Natural killer cell (primary cell): Measurements from ENCODE around the gene RGS18. TPM values are rescaled to one million over a fixed set of nuclear protein-coding genes. Genes with fewer than 3 reads are reported as not detected.

Source experiments
- ATAC-seq, 3 donors: fragments of 150-1000 bp in 2 of 3; fragments of 200-7000 bp in 1 of 3; cut with Tn5 transposase; 1 replicate in 1 of 3; 2 replicates in 2 of 3; pipeline ENCODE4 v1.10.0; 2021; ENCODE audit warnings: mild to moderate bottlenecking in 2 of 3, moderate library complexity in 2 of 3
- DNase-seq, 2 donors: peaks; one replicate each; pipeline versions ENCODE4 v3.0.0 to v3.0.0-alpha.2; 2013 to 2021; ENCODE audit warnings: mixed read lengths in 1 of 2
- H3K27ac ChIP-seq: one replicate; pipeline ENCODE4 v1.5.1; 2013; ENCODE audit warnings: mild to moderate bottlenecking, low read length
- H3K27me3 ChIP-seq: one replicate; pipeline ENCODE4 v1.6.1; 2013; ENCODE audit warnings: low read length; ENCODE audit not compliant: control insufficient read depth, insufficient read depth
- H3K36me3 ChIP-seq: one replicate; pipeline ENCODE4 v1.6.1; 2013; ENCODE audit warnings: low read length; ENCODE audit not compliant: control insufficient read depth, insufficient read depth
- H3K4me1 ChIP-seq: one replicate; pipeline ENCODE4 v1.6.1; 2013; ENCODE audit warnings: low read length; ENCODE audit not compliant: control insufficient read depth, insufficient read depth
- H3K4me3 ChIP-seq: one replicate; pipeline ENCODE4 v1.5.1; 2013; ENCODE audit warnings: low read length
- H3K9me3 ChIP-seq: one replicate; pipeline ENCODE4 v1.6.1; 2013; ENCODE audit warnings: low read length; ENCODE audit not compliant: control insufficient read depth, insufficient read depth
- H3K27ac Mint-ChIP-seq, 2 donors: one replicate each; pipeline ENCODE4 v1.8.0; 2022; ENCODE audit warnings: mild to moderate bottlenecking in 2 of 2, mixed read lengths in 2 of 2, moderate library complexity in 1 of 2
- H3K27me3 Mint-ChIP-seq, 2 donors: one replicate each; pipeline ENCODE4 v1.8.0; 2022; ENCODE audit warnings: low read depth in 2 of 2, mixed read lengths in 2 of 2
- H3K36me3 Mint-ChIP-seq: one replicate; pipeline ENCODE4 v1.8.0; 2022; ENCODE audit warnings: mixed read lengths
- H3K4me1 Mint-ChIP-seq, 2 donors: one replicate each; pipeline ENCODE4 v1.8.0; 2022; ENCODE audit warnings: mixed read lengths in 2 of 2
- H3K4me3 Mint-ChIP-seq: one replicate; pipeline ENCODE4 v1.8.0; 2022; ENCODE audit warnings: mild to moderate bottlenecking, moderate library complexity, mixed read lengths
- H3K9me3 Mint-ChIP-seq, 2 donors: one replicate each; pipeline ENCODE4 v1.8.0; 2022; ENCODE audit warnings: mixed read lengths in 2 of 2
- WGBS: methylation state at CpG from one replicate; pipeline ENCODE4 v1.1.7; 2013; ENCODE audit warnings: missing lambda C conversion rate; ENCODE audit not compliant: insufficient coverage; 5-methylcytosine and 5-hydroxymethylcytosine counted together
- intact Hi-C: fragments of 100-400 bp; cut with micrococcal nuclease; formaldehyde crosslinking; loops from one replicate; pipeline ENCODE4 v1.14.2; 2022
- total RNA-seq, 4 donors: library from RNA; stranded (reverse); fragments of 120-200 nt in 1 of 4; gene quantifications; one replicate each; pipeline versions ENCODE4 v1.2.3 to v1.2.4, GENCODE V29; 2013 to 2022
- TF ChIP-seq, protein P1 (sequence below): fragments of 200-600 bp; IDR thresholded peaks from one replicate; pipeline ENCODE4 v1.8.0; 2022; ENCODE audit warnings: antibody characterized with exemption

RGS18 gene
- total RNA-seq, 3 donors from 2014 or later (not counting 1 experiment from before 2014, with no cell fraction given) = 4.5 to 21.9 (median 17.2) TPM

DNA sequence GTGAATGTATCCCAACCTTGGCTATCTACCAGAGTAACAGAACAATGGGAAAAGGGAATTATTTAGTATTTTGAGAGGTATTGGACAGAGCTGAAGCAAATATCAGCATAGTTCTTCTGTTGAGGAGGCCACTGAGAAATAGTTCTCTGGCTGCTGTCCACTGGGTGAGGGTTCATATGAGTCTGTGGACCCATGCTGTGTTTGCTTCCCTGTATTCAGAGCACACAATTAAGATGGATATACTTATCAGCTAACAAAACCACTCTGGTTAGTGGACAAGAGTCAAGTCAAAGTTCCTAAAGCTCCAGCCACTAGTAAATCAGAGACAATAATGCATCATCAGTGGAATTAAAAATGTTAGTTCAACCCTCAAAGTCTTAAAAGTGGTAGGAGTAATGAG, 66.1 kb downstream of the RGS18 start:
- Mint-ChIP-seq H3K9me3 (peaks cover 6 to 11% of the 10 kb centered on the region in 2 donors), H3K27me3 (no peaks in the 10 kb centered on the region), H3K27ac (no peak overlapping the region), H3K4me1 (no peaks in the 10 kb centered on the region), H3K36me3 (no peaks in the 10 kb centered on the region), H3K4me3 (no peak overlapping the region)
- TF ChIP-seq, protein P1, sequence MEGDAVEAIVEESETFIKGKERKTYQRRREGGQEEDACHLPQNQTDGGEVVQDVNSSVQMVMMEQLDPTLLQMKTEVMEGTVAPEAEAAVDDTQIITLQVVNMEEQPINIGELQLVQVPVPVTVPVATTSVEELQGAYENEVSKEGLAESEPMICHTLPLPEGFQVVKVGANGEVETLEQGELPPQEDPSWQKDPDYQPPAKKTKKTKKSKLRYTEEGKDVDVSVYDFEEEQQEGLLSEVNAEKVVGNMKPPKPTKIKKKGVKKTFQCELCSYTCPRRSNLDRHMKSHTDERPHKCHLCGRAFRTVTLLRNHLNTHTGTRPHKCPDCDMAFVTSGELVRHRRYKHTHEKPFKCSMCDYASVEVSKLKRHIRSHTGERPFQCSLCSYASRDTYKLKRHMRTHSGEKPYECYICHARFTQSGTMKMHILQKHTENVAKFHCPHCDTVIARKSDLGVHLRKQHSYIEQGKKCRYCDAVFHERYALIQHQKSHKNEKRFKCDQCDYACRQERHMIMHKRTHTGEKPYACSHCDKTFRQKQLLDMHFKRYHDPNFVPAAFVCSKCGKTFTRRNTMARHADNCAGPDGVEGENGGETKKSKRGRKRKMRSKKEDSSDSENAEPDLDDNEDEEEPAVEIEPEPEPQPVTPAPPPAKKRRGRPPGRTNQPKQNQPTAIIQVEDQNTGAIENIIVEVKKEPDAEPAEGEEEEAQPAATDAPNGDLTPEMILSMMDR = no peak
- ATAC-seq = no peak
- H3K36me3 ChIP-seq = no peaks in the 10 kb centered on the region
- H3K9me3 ChIP-seq = no peaks in the 10 kb centered on the region
- H3K4me1 ChIP-seq = no peaks in the 10 kb centered on the region
- DNase-seq = no peak
- no peak overlapping the region for H3K27ac ChIP-seq
- intact Hi-C loops = no loop called here
- H3K4me3 ChIP-seq = no peak overlapping the region
- no peaks in the 10 kb centered on the region for H3K27me3 ChIP-seq

GRCh38 chr1:192224846-192225245, 66.6 kb downstream of the RGS18 start:
- Mint-ChIP-seq H3K36me3 (no peaks in the 10 kb centered on the region), H3K9me3 (peaks cover 6 to 11% of the 10 kb centered on the region in 2 donors), H3K27me3 (no peaks in the 10 kb centered on the region), H3K4me1 (no peaks in the 10 kb centered on the region), H3K4me3 (no peak overlapping the region), H3K27ac (no peak overlapping the region)
- H3K27me3 ChIP-seq = no peaks in the 10 kb centered on the region
- H3K4me3 ChIP-seq = no peak overlapping the region
- no peak for ATAC-seq
- intact Hi-C loops = no loop called here
- DNase-seq = no peak
- H3K4me1 ChIP-seq = no peaks in the 10 kb centered on the region
- TF ChIP-seq, protein P1 = no peak
- H3K9me3 ChIP-seq = no peaks in the 10 kb centered on the region
- H3K27ac ChIP-seq = no peak overlapping the region
- no peaks in the 10 kb centered on the region for H3K36me3 ChIP-seq

DNA sequence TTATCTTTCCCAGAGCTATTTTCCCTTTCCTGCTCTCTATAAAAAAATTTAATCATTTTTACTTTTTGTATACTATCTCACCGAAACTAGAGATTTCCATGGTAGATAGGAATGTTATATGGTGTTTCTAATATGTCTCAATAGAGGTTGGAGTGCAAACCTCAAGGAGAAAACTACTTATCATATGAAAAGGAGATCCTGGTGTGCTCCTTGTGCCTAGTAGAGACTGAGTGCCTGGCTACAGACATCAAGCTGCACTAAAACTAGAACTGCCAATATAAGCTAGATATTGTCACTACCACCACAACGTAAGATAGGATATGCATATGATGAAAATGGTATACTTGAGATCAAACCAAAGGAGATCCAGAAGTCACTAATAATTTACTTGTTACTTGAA, 67.0 kb downstream of the RGS18 start:
- Histone ChIP-seq H3K27ac (no peak overlapping the region), H3K27me3 (no peaks in the 10 kb centered on the region), H3K4me3 (no peak overlapping the region), H3K36me3 (no peaks in the 10 kb centered on the region), H3K9me3 (no peaks in the 10 kb centered on the region), H3K4me1 (no peaks in the 10 kb centered on the region)
- Mint-ChIP-seq H3K27ac (no peak overlapping the region), H3K4me3 (no peak overlapping the region), H3K9me3 (peaks cover 6 to 11% of the 10 kb centered on the region in 2 donors), H3K36me3 (no peaks in the 10 kb centered on the region), H3K27me3 (no peaks in the 10 kb centered on the region), H3K4me1 (no peaks in the 10 kb centered on the region)
- TF ChIP-seq, protein P1 = no peak
- DNase-seq (no peak), ATAC-seq (no peak)
- intact Hi-C loops = no loop called here
- no CpG with 5 or more reads among the region's 2 CpGs for WGBS

GRCh38 chr1:192225703-192226102, 67.4 kb downstream of the RGS18 start:
- WGBS = 78% methylated on average over 2 of the region's 3 CpGs
- Mint-ChIP-seq H3K4me1 (no peaks in the 10 kb centered on the region), H3K27me3 (no peaks in the 10 kb centered on the region), H3K27ac (no peak overlapping the region), H3K9me3 (peaks cover 6 to 9% of the 10 kb centered on the region in 2 donors), H3K4me3 (no peak overlapping the region), H3K36me3 (no peaks in the 10 kb centered on the region)
- ATAC-seq = no peak
- Histone ChIP-seq H3K4me1 (no peaks in the 10 kb centered on the region), H3K27me3 (no peaks in the 10 kb centered on the region), H3K27ac (no peak overlapping the region), H3K4me3 (no peak overlapping the region), H3K9me3 (no peaks in the 10 kb centered on the region), H3K36me3 (no peaks in the 10 kb centered on the region)
- TF ChIP-seq, protein P1 = no peak
- DNase-seq = no peak
- intact Hi-C loops = no loop called here
